ENCODE results near the gene EDC3. TPM values are rescaled to one million over a fixed set of nuclear protein-coding genes. Genes with fewer than 3 reads are reported as not detected.

EDC3 gene
- polyA plus RNA-seq, 2 of the 4 experiments (the other 2 are of a cell fraction): 23.2 to 24.1 TPM

GRCh38 chr15:74653426-74654102 lies 42.3 kb downstream of the EDC3 start:
- 90% methylated on average over 7 of the region's 7 CpGs for WGBS (ENCODE audit: missing lambda C conversion rate)
- H3K4me3 ChIP-seq: no peak overlapping the region
- POLR2A ChIA-PET: no interaction called here
- H3K27ac ChIP-seq: no peak overlapping the region
- peaks cover 6% of the 10 kb centered on the region; the same call in 1 of the 3 replicates for H3K4me1 ChIP-seq
- H3K4me2 ChIP-seq: no peak overlapping the region
- H3K9me3 ChIP-seq: no peaks in the 10 kb centered on the region
- TF ChIP-seq HDAC2 (IDR thresholded peaks at IDR 0.05) (no peak), RCOR1 (IDR thresholded peaks at IDR 0.05; ENCODE audit: low read depth, low read length) (no peak), ZFP36 (IDR thresholded peaks at IDR 0.05; ENCODE audit: borderline replicate concordance, partially characterized antibody) (no peak), CHD2 (IDR thresholded peaks at IDR 0.05; ENCODE audit: low read length, partially characterized antibody) (no peak), ZSCAN20 (CRISPR knock-in tag; IDR thresholded peaks at IDR 0.05) (no peak), CBX8 (IDR thresholded peaks at IDR 0.05) (no peak), RNF2 (IDR thresholded peaks at IDR 0.05; ENCODE audit: borderline replicate concordance, low read depth) (no peak), NR3C1 (IDR thresholded peaks at IDR 0.05) (no peak), FOSL2 (IDR thresholded peaks at IDR 0.05) (no peak), FOSL2 (CRISPR knock-in tag; IDR thresholded peaks at IDR 0.05) (no peak), EP300 (IDR thresholded peaks at IDR 0.05) (no peak), HOXB5 (CRISPR knock-in tag; IDR thresholded peaks at IDR 0.05) (no peak), KDM5A (IDR thresholded peaks at IDR 0.05) (no peak), ZNF302 (CRISPR knock-in tag; IDR thresholded peaks at IDR 0.05) (no peak), ATOH8 (CRISPR knock-in tag; IDR thresholded peaks at IDR 0.05; ENCODE audit: low read depth) (no peak)
- no peak for ATAC-seq
- DNase-seq (ENCODE audit: low read depth in 1 of 2, low spot score in 1 of 2): no peak
- no peak for FAIRE-seq
- CTCF ChIA-PET: interaction anchor here (0.8 to 2.8 kb wide), 4 partner anchors 26 to 116 kb away, joined by 3 to 12 read pairs (median 4); no protein-coding TSS in a partner anchor

GRCh38 chr15:74651242-74651741 lies 44.5 kb downstream of the EDC3 start:
- no peak for TF ChIP-seq EHF (CRISPR knock-in tag; IDR thresholded peaks at IDR 0.05)
- no peak for TF ChIP-seq CHD4 (IDR thresholded peaks at IDR 0.05; ENCODE audit: borderline replicate concordance)
- no peak for FAIRE-seq
- ATAC-seq: no peak
- Histone ChIP-seq H3K9me3 (no peaks in the 10 kb centered on the region), H3K4me3 (no peak overlapping the region), H3K4me1 (no peaks in the 10 kb centered on the region), H3K4me2 (no peak overlapping the region), H3K27ac (no peak overlapping the region)
- no peak for DNase-seq (ENCODE audit: low read depth in 1 of 2, low spot score in 1 of 2)
- WGBS (ENCODE audit: missing lambda C conversion rate): 96% methylated on average over 3 of the region's 3 CpGs
- POLR2A ChIA-PET: no interaction called here
- CTCF ChIA-PET: interaction anchor here (0.9 to 2.8 kb wide), 6 partner anchors 10 to 137 kb away, joined by 3 to 12 read pairs (median 4); no protein-coding TSS in a partner anchor

- CTCF ChIA-PET: interaction anchor here (1.3 to 6.0 kb wide), 3 partner anchors 14 to 123 kb away, joined by 5 to 60 read pairs (median 9); no protein-coding TSS in a partner anchor
- WGBS (ENCODE audit: missing lambda C conversion rate): 87% methylated on average over 5 of the region's 5 CpGs
These were observed 47.6 kb downstream of the EDC3 start for GRCh38 chr15:74648051-74648842.

More at GRCh38 chr15:74648051-74648842, 47.6 kb downstream of the EDC3 start:
- no peak for ATAC-seq
- FAIRE-seq: no peak
- POLR2A ChIA-PET: no interaction called here
- Histone ChIP-seq H3K27ac (no peak overlapping the region), H3K4me1 (0 out of 3 replicates have a peak, but pooled peaks cover under 1% of the 10 kb centered on the region), H3K4me2 (no peak overlapping the region), H3K4me3 (no peak overlapping the region), H3K9me3 (no peaks in the 10 kb centered on the region)
- no peak for DNase-seq (ENCODE audit: low read depth in 1 of 2, low spot score in 1 of 2)
- TF ChIP-seq RARB (CRISPR knock-in tag; IDR thresholded peaks at IDR 0.05): no peak
- TF ChIP-seq CBX2 (IDR thresholded peaks at IDR 0.05; ENCODE audit: borderline replicate concordance, low read depth): no peak
- no peak for TF ChIP-seq TFCP2L1 (CRISPR knock-in tag; IDR thresholded peaks at IDR 0.05)
- no peak for TF ChIP-seq MAFK (IDR thresholded peaks at IDR 0.05; ENCODE audit: partially characterized antibody)
- TF ChIP-seq CHD4 (IDR thresholded peaks at IDR 0.05; ENCODE audit: borderline replicate concordance): no peak
- TF ChIP-seq ESRRA (IDR thresholded peaks at IDR 0.05; ENCODE audit: borderline replicate concordance, low read length): no peak
- TF ChIP-seq RAD21 (conservative IDR thresholded peaks at IDR 0.05 in 1 of 2, IDR thresholded peaks at IDR 0.05 in 1 of 2): no peak

All from A549 (cell line).